ENCODE results near the gene QSOX2.

GRCh38 chr9:136179761-136180160 is 65.9 kb downstream of the QSOX2 start:
- TF ChIP-seq CTCF (IDR thresholded peaks at IDR 0.05 in 2 of 3, conservative IDR thresholded peaks at IDR 0.05 in 1 of 3; ENCODE audit: borderline replicate concordance in 1 of 3, insufficient read depth in 1 of 3, low read depth in 2 of 3, low read length in 2 of 3) = no peak
- TF ChIP-seq REST (IDR thresholded peaks at IDR 0.05; ENCODE audit: low read depth) = no peak
- TF ChIP-seq RAD21 (IDR thresholded peaks at IDR 0.05; ENCODE audit: low read depth) = no peak
